GM12801 (cell line): ENCODE measurements around the gene KCNN3.

Source experiments
- CTCF ChIP-seq: IDR thresholded peaks from one replicate; pipeline ENCODE4 v1.5.1; 2011; ENCODE audit warnings: control low read depth; ENCODE audit not compliant: insufficient read length; ENCODE audit errors: extremely low read depth

The KCNN3 gene

GRCh38 chr1:154870115-154870571 lies at the start of gene KCNN3:
KCNN3 (minus strand) TSS chr1:154870281; CDS start chr1:154869964, 317 bp downstream.
- TF ChIP-seq CTCF, result no peak

DNA sequence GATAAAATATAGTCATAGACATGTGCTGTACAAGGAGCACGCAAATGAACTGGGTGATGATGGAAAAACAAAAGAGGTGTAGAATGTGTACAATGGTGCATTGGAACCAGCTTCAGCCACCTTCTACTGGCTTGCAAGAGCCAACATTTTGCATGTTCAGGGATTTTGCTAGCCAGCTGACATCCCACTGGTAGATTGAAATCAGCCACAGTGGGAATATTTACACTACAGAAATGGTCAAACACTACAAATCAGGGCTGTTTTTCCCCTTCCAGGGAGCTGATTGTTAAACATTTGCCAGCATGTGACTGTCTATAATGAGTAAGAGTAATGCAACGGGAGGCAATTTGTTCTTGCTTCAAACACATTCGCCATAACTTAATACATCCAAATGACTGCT lies 43.2 kb upstream of the KCNN3 start:
- no peak for TF ChIP-seq CTCF

DNA sequence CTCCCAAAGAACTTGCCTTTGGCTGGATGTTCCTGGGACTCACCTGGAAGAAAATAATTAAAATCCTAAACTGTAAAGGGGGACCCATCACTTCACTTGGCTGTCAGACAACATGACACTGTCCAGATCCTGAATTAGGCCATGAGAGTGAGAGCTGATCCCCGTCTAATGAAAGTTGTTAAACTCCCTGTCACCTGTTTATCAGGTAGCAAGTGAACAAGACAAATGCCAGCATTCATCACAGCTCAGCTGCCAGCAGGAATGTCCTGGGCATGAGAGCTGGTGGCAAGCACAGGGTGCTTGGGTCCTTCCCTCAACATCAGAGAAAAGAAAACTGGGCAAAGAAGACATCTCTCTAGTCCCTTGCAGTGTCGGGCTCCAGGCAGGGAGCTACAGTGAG lies 42.7 kb upstream of the KCNN3 start:
- TF ChIP-seq CTCF, result no peak

DNA sequence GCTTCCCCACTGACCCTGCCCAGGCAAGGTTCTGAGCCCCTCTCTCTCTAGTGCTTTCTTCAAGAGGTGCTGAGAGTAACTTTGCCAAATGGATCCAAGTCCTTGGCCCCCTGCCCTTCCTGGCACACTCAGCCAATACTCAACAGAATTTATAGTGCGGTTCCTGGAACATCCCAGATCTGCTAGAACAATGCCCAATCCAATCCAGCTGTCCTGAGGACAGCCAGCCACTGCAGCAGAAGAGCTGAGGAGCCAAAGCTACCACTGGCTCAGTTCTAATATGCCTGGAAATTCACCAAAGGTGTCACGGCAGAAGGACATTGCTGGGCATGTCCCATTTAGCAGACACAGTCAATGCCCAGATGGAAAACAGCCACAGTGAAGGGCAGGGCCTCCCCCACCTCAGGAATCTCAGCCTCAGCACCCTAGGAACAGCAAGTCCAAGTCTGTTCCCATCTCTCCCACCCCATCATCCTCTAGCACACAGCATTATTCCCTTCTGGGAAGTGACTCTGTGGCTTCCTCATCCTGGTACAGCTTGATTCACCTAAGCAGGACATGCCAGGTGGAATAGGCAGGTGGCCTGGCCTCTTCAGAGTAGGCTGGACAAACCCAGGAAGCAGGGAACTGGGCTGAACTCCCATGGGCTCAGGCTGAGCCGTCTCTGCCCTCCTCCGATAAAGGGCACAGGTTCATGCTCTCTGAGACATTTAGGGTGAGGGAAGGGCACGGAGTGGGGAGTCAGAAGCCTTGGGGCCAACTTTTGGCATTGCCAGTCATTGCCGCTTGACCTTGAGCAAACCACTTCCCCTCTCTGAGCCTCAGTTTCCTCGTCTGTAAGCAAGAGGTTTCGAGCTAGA lies 41.8 kb upstream of the KCNN3 start:
- no peak for TF ChIP-seq CTCF

DNA sequence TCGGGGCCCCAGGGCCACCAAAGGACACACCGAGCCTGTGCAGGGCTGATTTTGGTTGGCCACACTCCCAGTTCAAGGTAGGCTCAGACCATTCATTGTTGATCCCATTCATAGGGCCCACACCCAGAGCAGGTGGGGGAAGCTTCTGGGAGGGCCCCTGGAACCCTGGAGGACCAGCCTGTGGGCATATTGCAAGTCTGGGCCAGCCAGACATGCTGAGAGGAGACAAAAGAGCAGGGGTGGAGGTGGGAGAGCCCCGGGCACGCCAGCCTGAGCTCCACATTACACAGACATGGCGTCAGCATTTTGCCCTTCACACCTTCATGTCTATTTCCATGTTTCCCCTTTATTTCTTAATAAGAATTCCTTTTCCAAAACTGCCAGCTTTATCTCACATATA lies 40.8 kb upstream of the KCNN3 start:
- no peak for TF ChIP-seq CTCF

GRCh38 chr1:154908937-154909336 lies 38.9 kb upstream of the KCNN3 start:
- no peak for TF ChIP-seq CTCF

DNA sequence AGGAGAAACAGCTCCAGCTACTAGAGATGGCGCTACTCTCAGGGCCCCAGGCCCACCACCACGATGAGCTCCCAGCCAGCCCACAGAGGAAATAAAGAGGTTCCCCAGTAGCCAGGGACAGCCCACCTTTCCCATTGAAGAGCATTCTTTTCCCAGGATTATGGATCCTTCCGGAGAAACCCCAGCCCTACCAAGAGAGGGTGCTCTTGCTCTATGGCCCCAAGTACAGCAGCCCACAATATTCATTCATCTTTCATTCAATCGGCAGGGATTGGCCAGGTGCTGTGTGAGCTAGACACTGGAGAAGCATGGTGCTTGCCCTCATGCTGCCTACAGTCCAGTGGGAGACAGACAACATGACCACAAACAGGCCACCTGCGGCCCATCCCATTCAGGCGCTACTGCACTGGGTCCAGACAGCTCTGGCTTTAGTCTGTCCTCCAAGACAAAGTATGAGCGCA lies 36.6 kb upstream of the KCNN3 start:
- no peak for TF ChIP-seq CTCF
